Loucy (cell line): Measurements from ENCODE around the gene UNC5B.

Experiments used
- EZH2phosphoT487 ChIP-seq: fragments of 200-600 bp; IDR thresholded peaks from 2 replicates; pipeline ENCODE4 v1.6.1; 2018; ENCODE audit warnings: antibody characterized with exemption, mild to moderate bottlenecking, moderate library complexity, borderline replicate concordance
- TF ChIP-seq, protein P1 (sequence below): fragments of 200-600 bp; sonication (generic); conservative IDR thresholded peaks from 2 replicates; pipeline ENCODE4 v1.5.1; 2014; ENCODE audit warnings: mild to moderate bottlenecking, antibody characterized with exemption, low read length

DNA sequence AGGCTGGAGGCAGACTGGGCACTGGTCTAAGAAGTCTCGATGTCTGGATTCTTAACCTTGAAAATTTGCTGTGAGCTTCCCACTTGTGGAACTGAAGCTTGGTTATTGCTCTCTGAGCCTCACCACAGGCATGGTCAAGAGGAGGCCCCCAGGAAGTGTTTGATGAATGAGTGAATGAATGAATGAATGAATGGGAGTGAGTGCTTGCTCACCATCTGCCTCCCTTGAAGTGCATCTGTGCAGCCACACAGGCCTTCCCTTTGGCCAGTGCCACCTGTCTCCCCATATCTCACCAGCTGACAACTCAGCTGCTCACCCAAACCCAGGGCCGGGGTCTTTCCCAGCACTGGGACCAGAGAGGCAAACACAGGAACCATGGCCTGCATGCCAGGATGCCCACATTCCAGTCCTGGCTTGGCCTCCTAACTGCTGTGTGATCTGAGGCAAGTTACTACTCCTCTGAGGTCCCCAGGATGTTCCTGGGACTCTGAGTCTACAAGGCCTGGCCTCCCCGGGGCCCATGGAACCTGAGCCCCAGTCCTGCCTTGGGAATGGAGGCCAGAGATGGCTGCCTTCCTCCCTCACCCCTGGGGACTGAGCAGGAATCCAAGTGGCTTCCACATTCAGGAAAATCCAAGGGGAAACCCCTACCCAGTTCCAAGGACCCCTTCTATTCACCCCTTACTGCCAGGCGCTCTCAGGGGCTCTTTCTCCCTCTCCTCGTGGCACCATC is 55.3 kb downstream of the UNC5B start:
- TF ChIP-seq, protein P1, sequence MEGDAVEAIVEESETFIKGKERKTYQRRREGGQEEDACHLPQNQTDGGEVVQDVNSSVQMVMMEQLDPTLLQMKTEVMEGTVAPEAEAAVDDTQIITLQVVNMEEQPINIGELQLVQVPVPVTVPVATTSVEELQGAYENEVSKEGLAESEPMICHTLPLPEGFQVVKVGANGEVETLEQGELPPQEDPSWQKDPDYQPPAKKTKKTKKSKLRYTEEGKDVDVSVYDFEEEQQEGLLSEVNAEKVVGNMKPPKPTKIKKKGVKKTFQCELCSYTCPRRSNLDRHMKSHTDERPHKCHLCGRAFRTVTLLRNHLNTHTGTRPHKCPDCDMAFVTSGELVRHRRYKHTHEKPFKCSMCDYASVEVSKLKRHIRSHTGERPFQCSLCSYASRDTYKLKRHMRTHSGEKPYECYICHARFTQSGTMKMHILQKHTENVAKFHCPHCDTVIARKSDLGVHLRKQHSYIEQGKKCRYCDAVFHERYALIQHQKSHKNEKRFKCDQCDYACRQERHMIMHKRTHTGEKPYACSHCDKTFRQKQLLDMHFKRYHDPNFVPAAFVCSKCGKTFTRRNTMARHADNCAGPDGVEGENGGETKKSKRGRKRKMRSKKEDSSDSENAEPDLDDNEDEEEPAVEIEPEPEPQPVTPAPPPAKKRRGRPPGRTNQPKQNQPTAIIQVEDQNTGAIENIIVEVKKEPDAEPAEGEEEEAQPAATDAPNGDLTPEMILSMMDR, result no peak
- no peak for TF ChIP-seq EZH2phosphoT487
